Activated T-cell treated with anti-CD3 and anti-CD28 coated beads for 4 hours (primary cell): ENCODE results near the gene ZP2.
"Not testable (repeated sequence)": the region's sequence is repeated elsewhere in the genome, so short reads cannot be mapped to it uniquely, and the experiment has no call there.

ENCODE experiments used
- DNase-seq: peaks from one replicate; pipeline ENCODE4 v3.0.0-alpha.2; 2020

ZP2 gene

GRCh38 chr16:21208446-21209230 is 2.7 kb downstream of the ZP2 start:
- DNase-seq, result no peak

DNA sequence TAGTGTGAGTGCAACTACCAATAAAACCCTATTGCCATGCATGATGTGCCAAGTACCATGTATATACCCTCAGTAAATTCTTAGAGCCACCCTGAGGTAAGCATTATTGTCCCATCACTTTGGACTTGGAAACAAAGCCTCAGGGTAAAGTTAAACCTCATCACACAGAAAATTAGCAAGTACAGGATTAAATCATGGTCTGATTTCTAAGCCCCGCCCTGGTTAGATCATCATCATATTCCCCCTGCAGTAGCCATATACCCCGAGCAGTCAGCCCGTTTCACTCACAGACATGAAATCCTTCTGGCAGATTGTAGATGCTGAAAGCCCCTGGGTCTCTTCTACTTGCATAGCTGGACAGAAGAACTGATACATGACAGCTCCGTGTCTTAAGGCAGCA is 4.8 kb downstream of the ZP2 start:
- DNase-seq, result no peak

DNA sequence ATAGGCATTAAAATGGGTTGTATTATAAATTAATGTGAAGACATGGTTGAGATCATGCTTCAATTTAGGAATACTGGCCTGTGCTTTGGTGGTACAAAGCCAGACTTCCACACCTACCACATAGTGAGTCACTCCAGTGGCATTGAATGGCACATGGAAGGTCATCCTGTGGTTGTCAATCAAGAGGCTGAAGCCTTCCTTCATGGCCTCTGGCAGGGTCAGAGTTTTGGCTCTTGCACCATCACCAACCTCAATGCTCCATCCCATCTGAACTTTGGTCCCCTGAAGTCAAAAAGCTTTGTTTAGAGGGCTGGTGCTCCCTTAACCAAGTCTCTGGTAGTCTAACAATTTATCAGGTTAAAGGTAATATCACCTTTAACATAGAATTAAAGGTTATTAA is 6.1 kb downstream of the ZP2 start:
- no peak for DNase-seq

DNA sequence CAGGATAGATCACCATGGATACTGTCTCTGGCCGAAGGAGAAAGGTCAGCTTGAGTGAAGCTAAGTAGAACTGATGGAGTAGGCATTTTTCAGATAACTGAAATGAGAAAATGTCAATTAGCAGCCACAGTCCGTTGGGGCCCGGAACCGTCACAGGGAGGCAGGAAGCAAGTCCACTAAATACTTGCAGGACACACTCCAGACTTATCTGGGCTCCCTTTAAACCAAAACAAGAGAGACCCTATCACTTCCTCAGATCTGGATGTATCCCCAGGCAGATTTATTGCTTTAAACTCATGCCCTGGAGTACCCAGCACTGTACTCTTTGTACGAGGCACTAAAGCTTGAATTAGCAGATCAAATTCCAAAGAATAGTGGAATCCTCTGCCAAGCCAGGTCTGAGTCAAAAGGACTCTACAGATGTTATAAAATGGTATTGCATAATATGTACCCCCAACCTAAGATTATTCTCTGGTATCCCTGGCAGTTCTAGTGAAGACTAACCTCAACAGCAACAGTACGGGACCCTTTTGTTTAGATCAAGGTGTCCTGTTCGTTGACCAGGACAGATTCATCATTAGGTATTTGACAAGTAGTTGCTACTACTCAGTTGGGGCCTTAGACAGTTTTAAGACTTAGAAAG is 8.1 kb downstream of the ZP2 start:
- no peak for DNase-seq

- no peak for DNase-seq
These were observed 11.7 kb downstream of the ZP2 start for GRCh38 chr16:21199607-21200218.

GRCh38 chr16:21197621-21198020 is 13.8 kb downstream of the ZP2 start:
- no peak for DNase-seq

DNA sequence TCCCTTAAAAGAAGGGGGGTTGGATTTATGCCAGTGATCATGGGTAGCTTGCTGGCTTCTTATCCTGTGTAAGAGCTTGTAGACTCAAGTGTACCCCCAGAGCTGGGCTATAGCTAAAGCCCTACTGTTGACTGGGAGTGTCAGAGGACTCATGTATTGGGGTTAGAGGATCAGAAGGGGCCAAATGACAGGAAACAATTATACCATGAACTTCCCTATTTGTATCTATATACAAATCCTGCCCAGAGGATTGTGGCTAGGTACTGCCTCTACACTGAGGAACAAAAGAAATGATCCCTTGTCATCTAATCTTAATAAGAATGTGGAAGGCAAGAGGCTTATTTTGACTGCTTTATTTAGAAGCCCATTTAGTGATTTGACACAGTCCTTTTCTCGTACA is 14.3 kb downstream of the ZP2 start:
- DNase-seq, result no peak

- not testable (repeated sequence) for DNase-seq
These were observed 16.0 kb downstream of the ZP2 start for GRCh38 chr16:21195330-21195729.

DNA sequence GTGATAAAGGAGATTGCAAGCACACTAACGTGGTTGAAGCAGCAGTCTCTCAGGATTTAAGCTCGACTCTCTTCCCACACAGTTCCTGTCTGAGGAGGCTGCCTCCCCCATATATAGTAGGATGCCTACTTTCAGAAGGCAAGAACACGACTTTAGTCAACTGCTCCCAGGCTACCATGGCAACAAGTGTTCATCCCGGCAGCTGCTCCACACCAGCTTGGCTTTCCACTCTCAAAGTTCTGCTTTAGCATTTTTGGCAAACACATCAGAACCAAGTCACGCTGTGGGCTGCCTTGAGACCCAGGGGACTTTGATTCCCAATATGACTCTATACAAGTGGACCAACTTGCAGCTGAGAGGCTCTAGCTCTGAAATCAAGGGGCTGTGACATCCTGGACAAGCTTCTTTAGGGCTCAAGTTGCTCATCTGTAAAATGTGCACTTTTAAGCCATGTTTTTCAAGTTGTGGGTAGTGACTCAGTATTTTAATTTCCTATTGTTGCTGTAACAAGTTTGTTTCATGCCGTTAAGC is 16.5 kb downstream of the ZP2 start:
- DNase-seq, result no peak

GRCh38 chr16:21192991-21193390 is 18.4 kb downstream of the ZP2 start:
- no peak for DNase-seq

GRCh38 chr16:21190599-21190998 is 20.8 kb downstream of the ZP2 start:
- DNase-seq, result no peak

DNA sequence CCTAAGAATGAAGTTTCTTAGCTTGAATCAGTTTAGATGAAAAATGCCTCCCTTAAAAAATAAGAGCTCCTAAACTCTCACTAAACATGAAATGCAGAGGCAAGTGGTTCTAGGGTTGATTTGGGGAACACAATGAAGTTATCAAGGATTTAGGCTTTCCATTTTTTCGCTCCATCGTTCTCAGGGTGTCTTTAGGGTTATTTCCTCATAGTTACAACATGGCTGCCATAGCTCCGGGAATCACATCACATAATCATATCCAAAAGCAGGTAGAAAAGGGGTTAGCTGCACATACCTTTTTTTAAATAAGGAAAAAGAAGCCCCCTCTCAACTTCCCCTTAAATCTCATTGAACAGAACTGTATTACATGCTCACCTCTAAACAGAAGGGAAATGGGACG is 21.4 kb downstream of the ZP2 start:
- no peak for DNase-seq

- no peak for DNase-seq
These were observed 22.1 kb downstream of the ZP2 start for GRCh38 chr16:21189311-21189710.

- DNase-seq, result no peak
These were observed 25.1 kb downstream of the ZP2 start for GRCh38 chr16:21186326-21186691.

- DNase-seq, result no peak
These were observed 25.6 kb downstream of the ZP2 start for GRCh38 chr16:21185659-21186325.

- DNase-seq, result no peak
These were observed 26.5 kb downstream of the ZP2 start for GRCh38 chr16:21184834-21185233.

- DNase-seq, result no peak
These were observed 27.4 kb downstream of the ZP2 start for GRCh38 chr16:21183995-21184394.

DNA sequence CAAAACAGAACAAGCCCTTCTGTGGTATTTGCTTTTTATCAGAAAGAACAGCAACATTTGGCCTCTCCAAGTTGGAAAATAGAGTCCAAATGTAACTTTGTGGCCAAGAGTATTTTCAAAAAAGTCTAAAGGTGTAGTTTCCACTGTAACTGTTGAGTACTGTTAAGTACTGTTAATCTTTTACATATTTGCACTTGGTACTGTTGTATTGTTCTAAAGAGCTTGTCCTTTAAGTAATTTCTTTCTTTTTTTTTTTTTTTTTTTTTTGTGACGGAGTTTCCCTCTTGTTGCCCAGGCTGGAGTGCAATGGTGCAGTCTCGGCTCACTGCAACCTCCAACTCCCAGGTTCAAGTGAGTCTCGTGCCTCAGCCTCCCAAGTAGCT is 31.4 kb downstream of the ZP2 start:
- DNase-seq, result no peak

DNA sequence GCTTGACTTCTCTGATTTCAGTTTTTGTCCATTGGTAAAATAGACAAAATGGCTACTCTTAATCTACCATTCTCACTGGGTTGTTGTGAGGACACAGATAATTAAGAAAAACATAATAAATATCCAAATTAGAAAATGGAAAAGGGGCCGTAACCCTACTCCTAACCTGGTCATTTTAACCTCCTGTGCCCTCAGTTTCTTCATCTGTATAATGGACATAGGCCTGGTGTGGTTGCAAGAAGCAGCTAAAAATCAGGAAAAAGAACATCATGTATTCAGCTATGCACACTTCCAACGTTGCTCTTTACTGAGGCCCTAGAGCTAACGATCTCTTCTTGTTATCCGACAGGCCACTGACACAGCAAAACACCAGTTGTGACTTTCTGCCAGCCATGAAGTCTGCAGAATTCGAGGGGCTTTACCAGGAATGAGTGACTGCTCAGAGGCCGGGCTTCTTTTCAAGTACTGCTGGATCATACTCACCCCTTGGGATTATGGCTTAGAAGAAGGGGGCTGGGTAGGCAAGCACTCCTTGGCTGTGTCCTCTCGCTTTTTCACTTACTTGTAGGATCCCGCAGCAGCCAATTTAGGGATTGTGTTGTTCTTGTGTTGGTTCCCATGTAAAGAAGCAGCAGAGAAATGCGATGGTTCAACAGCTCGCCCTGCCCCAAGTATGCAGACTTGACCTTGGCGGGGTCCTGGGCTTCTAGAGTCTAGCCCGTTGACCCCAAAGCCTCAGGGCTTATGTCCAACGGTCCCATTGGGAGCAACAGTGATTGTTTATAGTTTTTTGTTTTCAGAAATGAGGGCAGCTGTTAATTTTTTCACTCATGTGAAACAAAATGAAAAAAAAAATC is 32.0 kb downstream of the ZP2 start:
- DNase-seq, result no peak

DNA sequence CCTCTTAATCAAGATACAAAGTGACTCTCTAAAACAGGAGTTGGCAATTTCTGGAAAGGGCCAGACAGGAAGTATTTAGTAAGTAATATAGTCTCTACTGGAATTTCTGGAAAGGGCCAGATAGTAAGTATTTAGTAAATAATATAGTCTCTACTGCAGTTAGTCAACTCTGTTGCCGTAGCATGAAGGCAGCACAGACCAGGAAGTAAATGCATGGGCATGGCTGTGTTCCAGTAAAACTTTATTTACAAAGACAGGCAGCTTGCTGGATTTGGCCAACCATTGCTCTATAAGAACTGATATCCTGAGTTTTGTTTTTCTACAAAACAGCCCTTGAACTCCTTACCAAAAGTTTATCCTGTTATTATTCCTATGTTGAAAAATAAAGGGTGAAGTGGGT is 36.0 kb downstream of the ZP2 start:
- no peak for DNase-seq

DNA sequence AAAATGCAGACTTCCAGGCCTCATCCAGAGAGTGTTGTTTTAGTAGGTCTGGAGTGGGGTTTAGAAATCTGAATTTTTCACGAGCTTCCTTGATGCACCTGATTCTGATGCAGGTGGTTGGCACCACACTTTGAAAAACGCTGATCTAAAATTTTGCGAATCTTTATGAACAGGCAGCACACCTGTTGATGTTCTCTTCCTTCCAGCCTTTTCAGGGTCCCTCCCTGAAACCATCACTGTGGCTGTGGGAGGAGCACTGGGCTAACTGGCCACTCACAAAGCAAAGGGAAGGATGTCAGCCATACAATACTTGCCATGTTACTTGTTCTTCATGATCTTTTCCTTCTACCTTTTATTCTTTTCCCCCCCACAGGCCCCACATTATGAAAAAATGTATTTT is 38.7 kb downstream of the ZP2 start:
- DNase-seq, result no peak

GRCh38 chr16:21170116-21170515 is 41.3 kb downstream of the ZP2 start:
- not testable (repeated sequence) for DNase-seq
